NCI-H2196 (cell line): ENCODE measurements around the gene SLC27A5.
A peak's percentile ranks its signal among the peaks of the same experiment; 100 is the strongest.
"Not testable (repeated sequence)": the region's sequence is repeated elsewhere in the genome, so short reads cannot be mapped to it uniquely, and the experiment has no call there.

Experiments
- DNase-seq: peaks from one replicate; lab custom pipeline; 2025; ENCODE audit not compliant: unreplicated experiment; lab: John Stamatoyannopoulos, UW

The SLC27A5 gene

DNA sequence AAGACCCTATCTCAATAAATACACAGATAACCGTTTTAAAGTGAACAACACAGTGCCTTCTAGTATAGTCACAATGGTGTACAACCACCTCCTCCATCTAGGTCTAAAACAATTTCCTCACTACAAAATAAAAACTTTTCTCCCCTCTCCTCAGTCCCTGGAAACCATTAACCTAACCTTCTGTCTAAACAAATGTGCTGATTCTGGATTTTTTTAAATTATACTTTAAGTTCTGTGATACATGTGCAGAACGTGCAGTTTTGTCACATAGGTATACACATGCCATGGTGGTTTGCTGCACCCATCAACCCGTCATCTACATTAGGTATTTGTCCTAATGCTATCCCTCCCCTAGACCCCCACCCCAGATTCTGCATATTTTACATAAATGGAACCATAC is 17.6 kb upstream of the SLC27A5 start:
- DNase-seq = no peak

DNA sequence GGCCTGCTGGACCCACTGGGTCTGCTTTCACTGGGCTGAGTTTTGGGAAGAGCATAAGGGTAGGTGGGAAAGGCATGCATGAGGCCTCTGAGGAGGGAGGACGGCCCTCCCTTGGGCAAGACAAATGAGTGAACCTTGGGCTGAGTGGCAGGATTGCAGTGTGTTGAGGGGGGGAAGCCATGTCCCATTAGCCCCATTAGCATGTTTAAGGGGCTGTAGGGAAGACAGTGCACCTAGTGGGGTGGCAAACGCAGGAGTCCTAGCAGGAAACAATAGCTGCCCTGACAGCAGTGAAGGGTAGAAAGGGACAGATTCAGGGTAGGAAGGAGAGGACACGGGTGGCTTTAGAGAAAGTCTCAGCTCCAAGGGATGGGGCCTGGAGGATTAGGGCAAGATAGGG is 10.9 kb upstream of the SLC27A5 start:
- no peak for DNase-seq

DNA sequence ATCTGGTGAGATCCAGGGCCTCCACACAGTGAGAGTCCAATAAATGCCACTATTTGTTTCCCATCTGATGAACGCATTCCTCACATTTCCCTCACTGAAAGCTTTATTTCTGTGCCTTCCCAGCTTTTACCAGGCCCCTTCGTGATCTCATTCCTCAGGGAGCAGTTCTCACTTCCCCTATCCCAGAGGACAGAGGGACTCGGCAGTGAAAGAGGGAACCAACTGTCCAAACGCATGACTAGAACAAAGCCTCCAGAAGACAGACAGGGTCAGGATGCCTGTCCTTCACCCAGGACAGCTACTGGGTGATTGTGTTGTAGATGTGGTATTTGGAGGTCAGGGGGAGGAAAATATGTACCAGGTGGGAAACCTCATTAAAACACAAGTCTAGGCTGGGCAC is 9.9 kb upstream of the SLC27A5 start:
- no peak for DNase-seq

DNA sequence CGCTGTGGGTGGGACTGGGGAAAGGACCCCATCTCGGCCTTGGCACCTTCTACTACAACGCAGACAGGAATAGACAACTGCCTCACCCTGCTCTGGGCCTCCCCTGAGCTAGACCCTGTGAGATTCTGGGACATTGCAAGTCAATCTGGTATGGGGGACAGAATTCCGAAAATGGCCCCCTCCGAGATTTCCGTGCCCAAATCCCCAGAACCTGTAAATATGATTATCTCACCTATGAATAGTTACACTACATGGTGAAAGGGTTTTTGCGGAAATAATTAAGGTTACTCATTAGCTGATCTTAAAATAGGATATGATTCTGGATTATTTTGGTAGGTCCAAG is 8.4 kb upstream of the SLC27A5 start:
- DNase-seq = no peak

DNA sequence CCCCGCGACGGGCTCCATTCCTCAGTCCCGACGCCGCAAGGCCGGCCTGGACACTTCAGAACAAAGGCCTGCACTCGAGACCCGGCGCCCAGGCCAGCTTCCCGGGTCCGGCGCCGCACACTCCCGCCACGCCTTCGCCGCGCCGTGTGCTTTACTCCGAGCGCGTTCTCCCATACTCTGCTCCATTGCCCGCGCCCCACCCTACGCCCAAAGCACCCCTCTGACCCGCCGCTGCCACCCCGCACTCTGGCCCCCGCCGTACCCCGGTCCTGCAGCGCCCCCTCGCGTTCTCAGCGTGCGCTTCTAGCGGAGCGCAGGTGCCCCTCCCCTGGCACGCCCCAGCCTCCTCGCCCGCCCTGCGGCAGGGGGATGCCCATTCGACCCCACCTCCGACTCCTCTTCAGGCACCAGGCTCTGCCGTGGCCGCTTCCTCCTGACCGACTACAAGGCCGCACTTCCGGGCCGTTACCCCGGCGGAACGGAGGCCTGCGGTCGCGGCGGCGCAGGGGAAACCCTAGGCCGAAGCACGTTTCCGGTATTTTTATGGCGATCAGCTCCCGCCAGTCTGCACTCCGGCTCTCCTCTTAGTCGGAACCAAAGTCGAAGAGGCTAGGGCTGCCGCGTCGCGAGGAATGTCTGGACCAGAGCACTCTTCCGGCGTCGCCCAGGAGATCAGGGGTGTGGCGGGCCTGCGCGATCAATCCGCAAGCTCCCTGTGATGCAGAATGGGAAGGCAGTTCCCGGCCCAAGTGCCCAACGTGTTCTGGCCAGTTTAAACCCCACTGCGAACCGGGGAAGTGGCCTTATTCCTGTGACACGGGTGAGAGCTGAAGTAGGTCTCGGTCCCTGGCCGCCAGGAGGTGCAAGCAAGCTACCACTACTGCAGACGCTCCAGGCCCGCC is 7.8 kb upstream of the SLC27A5 start, which contains the start of gene ZBTB45:
Gene ZBTB45, minus strand, starts transcription at position 456 of the 902 bp plus-strand sequence. CDS start 2,137 bp downstream, outside the sequence.
- DNase-seq = peak; percentile 96

DNA sequence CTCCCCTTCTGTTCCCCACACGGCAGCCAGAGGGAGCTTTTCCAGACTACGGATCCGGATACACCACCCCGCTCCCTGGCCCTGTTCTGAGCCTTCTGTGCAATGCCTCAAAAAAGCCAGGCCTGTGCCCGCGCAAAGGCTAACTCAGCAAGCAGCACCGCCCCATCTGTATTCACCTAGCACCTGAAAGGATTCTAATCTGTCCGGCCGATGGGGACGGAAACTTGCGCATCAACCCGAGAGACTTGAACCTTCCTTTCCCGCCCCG is 7.2 kb upstream of the SLC27A5 start:
- DNase-seq = peak; percentile 59

DNA sequence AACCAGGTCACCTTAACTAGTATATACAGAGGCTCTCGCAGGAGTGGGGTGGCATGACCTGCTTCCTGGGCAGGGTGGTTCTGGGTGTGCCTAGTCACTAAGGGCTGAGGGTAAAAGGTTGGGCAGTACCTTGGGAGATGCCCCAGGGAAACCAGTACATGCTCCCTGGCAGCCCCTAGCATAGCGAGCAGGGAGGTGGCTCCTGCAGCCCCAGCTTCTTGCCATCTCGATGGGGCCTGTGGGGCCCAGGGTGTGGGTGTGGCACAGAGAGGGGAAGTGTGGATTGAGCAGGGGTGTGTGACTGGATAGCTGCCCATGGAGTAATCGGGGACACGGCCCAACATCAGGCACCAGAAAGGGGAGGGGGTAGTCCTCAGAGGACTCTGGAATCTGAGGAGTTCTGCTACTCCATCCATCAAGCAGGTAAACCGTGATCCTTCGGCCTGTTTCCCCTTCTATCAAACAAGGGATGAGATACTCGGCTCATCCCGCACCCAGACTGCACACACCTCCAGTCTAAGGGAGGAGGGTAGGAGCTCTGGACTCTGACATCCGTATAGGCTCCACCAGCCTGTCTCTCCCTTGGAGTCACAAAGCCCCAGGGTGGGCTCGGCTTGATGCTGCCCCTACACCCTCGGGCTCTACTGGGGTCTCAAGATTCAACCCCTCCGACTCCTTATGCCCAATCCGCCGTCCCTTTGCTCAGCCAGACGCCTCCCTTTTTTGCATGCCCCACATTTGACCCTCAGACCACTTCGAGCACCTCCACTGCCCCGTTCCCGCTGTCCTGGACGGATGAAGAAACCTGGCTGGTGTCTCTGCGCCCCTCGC is 6.7 kb upstream of the SLC27A5 start:
- no peak for DNase-seq

DNA sequence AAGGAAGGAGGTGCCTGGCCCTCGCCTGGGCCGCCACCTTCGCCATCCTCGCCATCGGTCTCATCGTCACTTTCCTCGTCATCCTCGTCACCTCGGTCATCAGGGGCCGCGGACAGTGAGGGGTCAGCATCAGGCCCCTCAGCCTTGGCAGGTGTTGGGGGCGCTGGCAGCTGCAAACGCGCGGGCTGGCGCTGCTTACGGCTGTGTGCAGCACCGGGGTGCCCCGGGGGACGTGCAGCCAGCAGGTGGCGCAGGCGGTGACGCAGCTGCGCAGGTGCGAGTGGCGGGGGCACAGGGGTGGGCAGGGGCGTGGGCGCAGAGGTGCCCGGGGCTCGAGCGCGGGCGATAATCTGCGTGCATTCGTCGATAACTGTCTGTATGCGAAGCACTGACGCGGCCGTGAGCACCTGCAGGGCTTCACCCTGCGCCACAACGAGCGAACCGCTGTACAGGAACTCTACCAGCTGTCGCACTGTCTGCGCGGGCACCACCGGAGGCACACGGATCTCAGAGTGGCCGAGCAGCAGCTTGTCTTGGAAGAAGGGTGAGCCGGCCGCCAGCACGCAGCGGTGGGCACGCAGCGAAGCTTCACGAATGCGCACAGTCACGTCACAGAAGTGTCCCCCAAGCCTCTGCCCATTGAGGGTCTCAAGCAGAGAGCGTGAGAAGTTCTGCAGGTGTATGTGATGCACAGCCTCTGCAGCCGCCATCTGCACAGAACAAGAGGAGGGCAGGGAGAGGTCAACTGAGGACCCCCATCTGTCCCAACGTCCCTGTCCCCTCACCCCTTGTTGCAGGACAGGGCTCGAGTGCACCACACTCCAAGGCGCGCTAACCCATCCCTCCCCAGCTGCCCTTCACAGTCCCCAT is 5.4 kb upstream of the SLC27A5 start:
- DNase-seq = no peak

DNA sequence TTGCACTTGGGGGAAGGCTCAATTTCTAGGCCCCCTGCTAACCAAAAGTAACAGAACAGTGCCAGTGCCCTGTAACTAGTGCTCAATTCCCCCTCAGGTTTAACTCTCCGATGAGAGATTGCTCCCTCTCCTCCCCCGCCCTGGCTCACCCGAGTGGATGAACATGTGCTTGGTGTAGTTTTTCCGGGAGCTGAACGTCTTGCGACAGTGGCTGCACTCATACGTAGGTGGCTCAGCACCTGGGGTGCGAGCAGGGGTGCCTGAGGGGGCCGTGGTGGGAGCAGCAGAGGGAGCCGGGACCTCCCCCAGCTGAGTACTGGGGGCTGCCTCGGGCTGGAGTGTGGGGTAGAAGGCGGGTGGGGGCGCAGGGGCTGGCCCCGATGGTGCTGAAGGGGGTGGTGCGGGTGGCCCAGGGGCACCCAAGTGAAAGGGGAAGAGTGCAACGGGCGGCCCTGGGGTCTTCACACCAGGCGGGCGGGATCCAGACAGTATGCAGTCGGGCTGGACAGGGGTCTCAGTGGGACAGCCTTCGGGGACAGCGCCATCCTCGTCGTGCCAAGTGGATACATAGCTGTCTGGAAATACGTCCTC is 4.5 kb upstream of the SLC27A5 start:
- DNase-seq = no peak

DNA sequence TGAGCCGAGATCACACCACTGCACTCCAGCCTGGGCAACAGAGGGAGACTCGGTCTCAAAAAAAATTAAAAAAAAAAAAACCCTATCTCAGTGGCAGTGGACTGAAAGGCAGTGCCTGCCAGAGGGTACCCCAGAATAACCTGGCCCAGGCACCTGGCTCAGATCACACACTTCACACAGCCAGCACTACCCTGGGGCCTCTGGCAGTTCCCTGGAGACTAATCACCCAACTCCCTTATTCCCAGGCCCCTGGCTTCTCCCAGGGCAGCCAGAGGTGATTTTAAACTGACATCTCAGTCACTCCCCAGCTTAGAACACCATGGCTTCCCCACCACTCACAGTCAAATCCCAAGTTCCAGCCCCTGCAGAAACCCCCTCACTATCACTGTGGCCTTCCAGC is 3.5 kb upstream of the SLC27A5 start:
- no peak for DNase-seq

DNA sequence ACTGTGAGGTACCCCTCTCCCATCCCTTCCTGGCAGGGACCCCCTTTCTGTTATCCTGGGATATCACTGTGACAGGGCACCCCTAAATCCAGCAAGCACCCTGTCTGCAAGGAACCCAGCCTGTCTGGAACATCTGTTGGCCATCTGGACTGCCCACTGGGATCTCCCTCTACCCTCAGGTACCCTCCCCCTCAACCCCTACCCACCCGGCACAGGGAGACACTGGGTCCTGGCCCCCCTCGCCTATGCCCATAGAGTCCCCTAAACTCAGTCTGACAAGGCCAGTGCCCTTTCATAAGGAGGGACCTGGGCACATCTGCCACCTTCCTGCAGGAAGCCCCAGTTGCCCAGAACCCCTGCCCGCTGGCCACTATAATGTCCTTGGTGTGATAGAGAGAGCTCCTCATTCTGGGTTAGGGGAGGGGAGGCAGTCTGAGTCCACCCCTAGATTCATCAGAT is 2.8 kb upstream of the SLC27A5 start:
- DNase-seq = no peak

DNA sequence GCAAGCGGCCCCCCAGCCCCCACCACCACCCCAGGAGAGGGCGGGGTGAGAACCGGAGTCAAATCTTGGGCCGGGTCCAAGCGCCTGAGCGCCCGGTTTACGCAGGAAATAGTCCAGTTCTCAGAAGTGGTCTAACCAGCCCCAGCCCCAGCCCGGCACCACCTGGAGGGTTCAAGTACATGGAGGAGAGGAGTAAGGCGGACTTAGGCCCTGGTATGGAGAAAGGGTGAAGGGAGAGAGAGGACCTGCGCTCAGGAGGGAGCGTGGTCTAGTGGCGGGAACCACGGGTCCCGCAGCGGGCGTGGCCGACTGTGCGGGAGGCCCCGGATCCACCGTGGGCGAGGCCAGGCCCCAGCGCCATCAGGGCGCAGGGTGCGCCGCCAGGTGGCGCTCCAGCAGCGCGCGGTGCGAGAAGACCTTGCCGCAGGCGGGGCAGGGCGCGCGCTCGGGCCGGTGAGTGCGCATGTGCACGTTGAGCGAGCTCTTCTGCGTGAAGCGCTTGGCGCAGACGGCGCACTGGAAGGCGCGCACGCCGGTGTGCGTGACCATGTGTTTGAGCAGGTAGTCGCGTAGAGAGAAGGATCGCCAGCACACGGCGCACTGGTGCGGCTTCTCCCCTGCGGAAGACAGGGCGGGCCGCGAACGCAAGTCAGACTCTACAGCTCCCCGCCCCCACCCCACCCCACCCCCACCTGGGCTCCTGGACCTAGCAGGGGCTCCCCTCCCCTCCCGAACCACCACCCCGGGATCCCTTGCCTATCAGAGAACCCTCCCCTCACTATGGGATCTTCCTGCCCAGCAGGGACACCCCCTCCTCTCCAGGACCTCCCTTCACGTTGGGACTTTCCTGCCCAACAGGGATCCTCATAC is 2.1 kb upstream of the SLC27A5 start:
- DNase-seq = peak; percentile 98

DNA sequence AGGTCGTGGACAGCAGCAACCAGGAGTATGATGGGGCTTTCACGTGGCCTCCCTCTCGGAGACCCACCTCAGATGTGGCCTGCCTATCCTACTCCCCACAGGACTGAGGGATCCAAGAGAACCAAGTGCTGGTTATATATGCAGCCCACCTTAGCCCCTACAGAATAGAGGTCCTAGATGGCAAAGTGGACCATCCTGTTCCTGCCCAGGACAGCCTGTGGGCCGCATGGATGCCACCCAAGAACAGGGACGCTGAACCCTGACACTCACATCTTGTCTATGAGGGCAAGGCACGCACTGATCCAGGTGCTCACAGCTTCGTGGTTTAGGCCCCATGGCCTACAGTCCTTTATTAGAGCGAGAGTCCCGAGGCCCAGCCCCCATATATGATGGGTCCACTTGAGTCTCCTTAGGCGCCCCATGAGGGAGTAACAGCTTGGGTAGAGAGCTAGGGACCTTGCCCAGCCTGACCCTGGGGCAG is 1.5 kb upstream of the SLC27A5 start:
- DNase-seq = no peak

DNA sequence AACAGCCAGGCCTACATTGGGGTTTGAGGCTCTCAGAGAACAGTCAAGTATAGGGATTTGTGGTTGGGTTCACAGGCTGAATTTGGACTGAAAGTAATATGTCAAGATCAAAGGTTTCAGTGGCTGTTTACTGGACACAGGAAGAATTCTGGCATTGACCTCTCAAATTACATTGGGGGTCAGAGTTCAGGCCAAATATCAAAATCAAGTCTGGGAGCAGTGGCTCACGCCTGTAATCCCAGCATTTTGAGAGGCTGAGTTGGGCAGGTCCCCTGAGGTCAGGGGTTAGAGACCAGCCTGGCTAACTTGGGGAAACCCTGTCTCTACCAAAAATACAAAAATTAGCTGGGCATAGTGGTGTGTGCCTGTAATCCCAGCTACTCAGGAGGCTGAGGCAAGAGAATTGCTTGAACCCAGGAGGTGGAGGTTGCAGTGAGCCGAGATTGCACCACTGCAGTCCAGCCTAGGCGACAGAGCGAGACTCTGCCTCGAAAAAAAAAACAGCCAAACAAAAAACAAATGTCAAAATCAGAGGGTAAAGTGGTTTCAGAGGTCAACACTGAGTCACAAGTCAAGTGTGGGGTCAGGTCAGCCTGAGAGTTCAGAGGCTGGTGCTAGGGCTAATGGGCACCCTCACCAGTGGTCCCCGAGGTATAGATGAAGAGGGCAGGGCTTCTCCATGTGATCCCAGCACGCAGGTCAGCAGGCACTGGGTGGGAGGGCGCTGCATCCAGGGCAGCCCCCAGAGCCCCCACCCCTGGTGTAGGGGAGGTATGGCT is 1.5 kb downstream of the SLC27A5 start:
- DNase-seq = no peak

DNA sequence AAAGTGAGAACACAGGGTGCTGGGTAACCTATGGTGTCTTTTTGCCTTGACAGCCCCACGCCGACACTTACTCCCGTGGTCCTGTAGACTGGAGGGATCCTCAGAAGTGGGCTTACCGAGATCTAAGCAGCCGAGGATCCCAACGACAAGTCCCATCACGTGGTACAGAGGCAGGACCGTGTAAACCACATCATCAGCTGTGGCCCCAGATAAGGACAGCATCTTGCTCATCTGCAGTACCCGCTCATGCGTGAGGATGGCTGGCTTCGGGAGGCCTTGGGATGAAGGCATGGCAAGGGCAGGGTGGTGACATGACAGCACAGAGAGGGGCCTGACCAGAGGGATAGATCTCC is 2.1 kb downstream of the SLC27A5 start:
- DNase-seq = no peak

DNA sequence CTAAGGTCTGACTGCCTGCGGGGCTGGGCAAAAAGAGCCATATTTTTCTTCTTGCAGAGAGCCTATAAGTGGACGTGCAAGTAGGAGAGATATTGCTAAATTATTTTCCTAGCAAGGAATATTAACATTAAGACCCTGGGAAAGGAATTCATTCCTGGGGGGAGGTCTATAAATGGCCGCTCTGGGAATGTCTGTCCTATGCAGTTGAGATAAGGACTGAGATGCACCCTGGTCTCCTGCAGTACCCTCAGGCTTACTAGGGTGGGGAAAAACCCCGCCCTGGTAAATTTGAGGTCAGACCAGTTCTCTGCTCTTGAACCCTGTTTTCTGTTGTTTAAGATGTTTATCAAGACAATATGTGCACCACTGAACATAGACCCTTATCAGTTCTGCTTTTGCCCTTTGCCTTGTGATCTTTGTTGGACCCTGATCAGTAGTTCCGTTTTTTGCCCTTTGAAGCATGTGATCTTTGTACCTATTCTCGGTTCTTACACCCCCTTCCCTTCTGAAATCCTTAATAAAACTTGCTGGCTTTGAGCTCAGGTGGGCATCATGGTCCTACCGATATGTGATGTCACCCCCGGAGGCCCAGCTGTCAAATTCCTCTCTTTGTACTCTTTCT is 4.1 kb downstream of the SLC27A5 start:
- not testable (repeated sequence) for DNase-seq

DNA sequence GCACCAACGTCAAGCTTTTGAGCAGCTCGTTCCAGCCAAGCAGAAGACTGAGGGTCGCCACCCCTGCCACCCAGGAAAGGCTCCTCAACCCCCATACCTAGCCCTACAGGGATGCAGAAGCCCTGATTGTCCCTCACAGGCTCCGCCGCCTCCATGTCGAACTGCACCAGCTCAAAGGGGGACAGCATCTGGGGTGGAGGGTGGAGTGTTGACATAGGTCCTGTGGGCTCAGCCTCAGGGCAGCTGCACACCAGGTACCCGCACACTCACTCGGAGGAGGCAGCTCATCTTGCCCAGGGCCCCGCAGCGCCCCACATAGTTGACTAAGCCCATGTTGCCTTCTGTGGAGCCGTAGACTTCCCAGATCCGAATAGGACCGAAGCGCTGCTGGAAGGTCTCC is 11.6 kb downstream of the SLC27A5 start:
- no peak for DNase-seq

DNA sequence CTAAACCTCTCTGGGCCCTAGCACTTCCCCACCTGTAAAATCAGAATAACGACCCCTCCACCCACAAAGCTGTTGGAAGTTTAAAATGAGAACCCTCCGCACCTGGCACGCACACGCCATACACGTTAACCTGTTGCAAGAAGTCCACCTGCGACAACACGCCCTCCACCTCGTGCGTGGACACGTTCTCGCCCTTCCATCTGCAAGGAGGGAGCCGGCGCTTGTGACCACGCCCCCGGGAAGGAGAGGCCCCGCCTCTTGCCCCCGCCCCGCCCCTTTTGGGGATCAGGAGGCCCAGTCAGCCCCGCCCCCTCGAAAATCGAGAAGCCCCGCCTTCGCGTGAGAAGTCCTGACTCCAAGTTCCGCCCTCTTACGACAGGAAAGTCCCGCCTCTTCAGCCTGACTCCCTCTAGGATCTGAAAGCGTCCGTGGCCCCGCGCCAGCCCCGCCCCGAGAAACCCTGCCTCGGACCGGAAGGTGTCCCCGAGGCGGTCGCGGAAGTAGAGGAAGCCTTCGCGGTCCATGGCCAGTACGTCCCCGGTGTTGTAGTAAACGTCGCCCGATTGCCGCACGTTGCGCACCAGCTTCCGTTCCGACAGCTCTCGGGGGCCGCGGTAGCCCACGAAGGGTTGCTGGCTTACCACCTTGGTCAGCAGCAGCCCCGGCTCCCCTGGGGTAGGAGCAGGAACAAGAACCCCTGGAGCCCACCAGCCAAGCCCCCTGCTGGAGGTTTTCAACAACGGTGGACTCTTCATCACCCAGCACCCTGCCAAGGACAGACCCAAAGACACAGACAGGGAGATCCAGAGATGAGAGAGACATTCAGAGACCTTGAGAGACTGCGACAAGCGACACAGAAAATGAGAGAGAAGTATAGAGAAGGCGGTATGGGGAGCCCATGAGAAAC is 12.5 kb downstream of the SLC27A5 start:
- DNase-seq = peak; percentile 100
